ENCODE measurements around the gene SLC16A9. TPM values are rescaled to one million over a fixed set of nuclear protein-coding genes. Genes with fewer than 3 reads are reported as not detected.
"Not testable (repeated sequence)": the region's sequence is repeated elsewhere in the genome, so short reads cannot be mapped to it uniquely, and the experiment has no call there.

SLC16A9 gene
- total and polyA plus RNA-seq, 8 donors = 0.32 to 7.4 (median 1.5) TPM

- intact Hi-C loops (cut with DNase I) = no loop called here
- WGBS, 2 donors = 72 to 78% methylated on average over 2 of the region's 2 CpGs
- ATAC-seq (no peak), DNase-seq (no peak), FAIRE-seq (no peak)
- no peak for TF ChIP-seq CTCF (IDR thresholded peaks at IDR 0.05)
- Histone ChIP-seq H3K4me1 (no peaks in the 10 kb centered on the region), H3K36me3 (no peaks in the 10 kb centered on the region), H3K9me3 (no peaks in the 10 kb centered on the region), H3K27ac (no peak overlapping the region), H3K4me3 (no peak overlapping the region), H3K27me3 (no peaks in the 10 kb centered on the region)
Measured at GRCh38 chr10:59752278-59752940, 42.8 kb upstream of the SLC16A9 start.

GRCh38 chr10:59750155-59750945 is 40.7 kb upstream of the SLC16A9 start:
- no peak overlapping the region for H3K27ac ChIP-seq

GRCh38 chr10:59748834-59749233 is 39.2 kb upstream of the SLC16A9 start:
- ATAC-seq (peak in 3 of 4 donors; percentile 73 to 81 (median 74)), FAIRE-seq (no peak), DNase-seq (no peak)
- H3K9me3 ChIP-seq = no peaks in the 10 kb centered on the region
- no peaks in the 10 kb centered on the region for H3K4me1 ChIP-seq
- no peak overlapping the region for H3K27ac ChIP-seq
- 4 to 13% methylated on average over 1 of the region's 1 CpG for WGBS, 2 donors
- intact Hi-C loops (cut with DNase I) = no loop called here
- H3K27me3 ChIP-seq = no peaks in the 10 kb centered on the region
- H3K4me3 ChIP-seq = no peak overlapping the region
- no peaks in the 10 kb centered on the region for H3K36me3 ChIP-seq
- no peak for TF ChIP-seq CTCF (IDR thresholded peaks at IDR 0.05)

More at GRCh38 chr10:59750155-59750945, 40.7 kb upstream of the SLC16A9 start:
- Histone ChIP-seq H3K27me3 (no peaks in the 10 kb centered on the region), H3K36me3 (no peaks in the 10 kb centered on the region), H3K4me3 (no peak overlapping the region), H3K9me3 (no peaks in the 10 kb centered on the region), H3K4me1 (no peaks in the 10 kb centered on the region)
- 79 to 82% methylated on average over 12 of the region's 12 CpGs for WGBS, 2 donors
- DNase-seq (no peak), ATAC-seq (no peak), FAIRE-seq (no peak)
- no peak for TF ChIP-seq CTCF (IDR thresholded peaks at IDR 0.05)
- intact Hi-C loops (cut with DNase I) = no loop called here

GRCh38 chr10:59745163-59745650 is 35.6 kb upstream of the SLC16A9 start:
- H3K27ac ChIP-seq = no peak overlapping the region

GRCh38 chr10:59744762-59745161 is 35.1 kb upstream of the SLC16A9 start:
- H3K36me3 ChIP-seq; FAIRE-seq; DNase-seq; H3K9me3 ChIP-seq; intact Hi-C loops (cut with DNase I); H3K4me3 ChIP-seq; H3K4me1 ChIP-seq; H3K27ac ChIP-seq; H3K27me3 ChIP-seq: not testable (repeated sequence)
- ATAC-seq = peak in 1 of 4 donors; percentile 33
- WGBS, 2 donors = 14 to 27% methylated on average over 6 of the region's 6 CpGs

More at GRCh38 chr10:59745163-59745650, 35.6 kb upstream of the SLC16A9 start:
- TF ChIP-seq CTCF (IDR thresholded peaks at IDR 0.05) = no peak
- Histone ChIP-seq H3K4me3 (no peak overlapping the region), H3K4me1 (no peaks in the 10 kb centered on the region), H3K27me3 (no peaks in the 10 kb centered on the region), H3K36me3 (no peaks in the 10 kb centered on the region), H3K9me3 (no peaks in the 10 kb centered on the region)
- 7% methylated on average over 2 of the region's 2 CpGs for WGBS, 2 donors
- intact Hi-C loops (cut with DNase I) = no loop called here
- FAIRE-seq (no peak), DNase-seq (no peak), ATAC-seq (peak in 2 of 4 donors; percentile 77 to 79)

GRCh38 chr10:59744156-59744555 is 34.5 kb upstream of the SLC16A9 start:
- H3K4me1 ChIP-seq; H3K9me3 ChIP-seq; H3K36me3 ChIP-seq; H3K27me3 ChIP-seq; H3K27ac ChIP-seq; ATAC-seq; FAIRE-seq; H3K4me3 ChIP-seq; intact Hi-C loops (cut with DNase I): not testable (repeated sequence)
- WGBS, 2 donors = 95 to 96% methylated on average over 26 to 32 of the region's 32 CpGs
- DNase-seq = peak in 2 of 6 donors; percentile 22 to 65

Data from pancreas (tissue), 10 donors.